Thoracic aorta (tissue), 2 donors: ENCODE measurements around the gene TRIM2. TPM values are rescaled to one million over a fixed set of nuclear protein-coding genes. Genes with fewer than 3 reads are reported as not detected.

Experiments
- ATAC-seq: fragments of 150-250 bp; one replicate; pipeline ENCODE4 v1.8.0; 2017; ENCODE audit warnings: low read depth; ENCODE audit not compliant: insufficient number of reproducible peaks, low FRiP score
- DNase-seq: peaks from one replicate; pipeline ENCODE4 v3.0.0-alpha.2; 2020; ENCODE audit warnings: low spot score
- H3K27ac ChIP-seq, 2 donors: fragments of 200-600 bp; sonication (generic); 1 replicate in 1 of 2; 2 replicates in 1 of 2; pipeline ENCODE4 v1.5.1; 2016; ENCODE audit warnings: mild to moderate bottlenecking in 2 of 2, moderate library complexity in 2 of 2
- H3K27me3 ChIP-seq: fragments of 200-600 bp; sonication (generic); replicated peaks from 2 replicates; pipeline ENCODE4 v1.6.0; 2016; ENCODE audit warnings: mild to moderate bottlenecking; ENCODE audit not compliant: insufficient read depth
- H3K36me3 ChIP-seq: fragments of 200-600 bp; sonication (generic); one replicate; pipeline ENCODE4 v1.5.1; 2016
- H3K4me1 ChIP-seq, 2 donors: fragments of 200-600 bp; sonication (generic); 1 replicate in 1 of 2; 2 replicates in 1 of 2; pipeline versions ENCODE4 v1.5.1 to v1.6.0; 2016; ENCODE audit warnings: low read depth in 2 of 2, mild to moderate bottlenecking in 1 of 2; ENCODE audit not compliant: control insufficient read depth in 1 of 2
- H3K4me3 ChIP-seq: fragments of 200-600 bp; sonication (generic); 2 replicates; pipeline ENCODE4 v1.5.1; 2016; ENCODE audit warnings: mild to moderate bottlenecking
- H3K9me3 ChIP-seq: fragments of 200-600 bp; sonication (generic); 2 replicates; pipeline ENCODE4 v1.5.1; 2016
- total RNA-seq, 2 donors: library from RNA; depleted of rRNA; stranded (reverse); fragments of >200 nt; gene quantifications; one replicate each; pipeline versions ENCODE4 v1.1.0 to v1.2.3, GENCODE V29; 2016
- TF ChIP-seq, protein P1 (sequence below): fragments of 200-600 bp; sonication (generic); IDR thresholded peaks from one replicate; pipeline ENCODE4 v1.5.1; 2019; ENCODE audit warnings: antibody characterized with exemption

The TRIM2 gene
- total RNA-seq, 2 donors from 2014 or later = 31.7 to 41.3 TPM

GRCh38 chr4:153337686-153338085, 133.4 kb downstream of the TRIM2 start:
- Histone ChIP-seq H3K9me3 (no peaks in the 10 kb centered on the region), H3K27ac (no peak overlapping the region), H3K4me1 (peaks cover 0 to 6% of the 10 kb centered on the region in 2 donors), H3K36me3 (no peaks in the 10 kb centered on the region), H3K27me3 (no peaks in the 10 kb centered on the region), H3K4me3 (no peak overlapping the region)
- TF ChIP-seq, protein P1, sequence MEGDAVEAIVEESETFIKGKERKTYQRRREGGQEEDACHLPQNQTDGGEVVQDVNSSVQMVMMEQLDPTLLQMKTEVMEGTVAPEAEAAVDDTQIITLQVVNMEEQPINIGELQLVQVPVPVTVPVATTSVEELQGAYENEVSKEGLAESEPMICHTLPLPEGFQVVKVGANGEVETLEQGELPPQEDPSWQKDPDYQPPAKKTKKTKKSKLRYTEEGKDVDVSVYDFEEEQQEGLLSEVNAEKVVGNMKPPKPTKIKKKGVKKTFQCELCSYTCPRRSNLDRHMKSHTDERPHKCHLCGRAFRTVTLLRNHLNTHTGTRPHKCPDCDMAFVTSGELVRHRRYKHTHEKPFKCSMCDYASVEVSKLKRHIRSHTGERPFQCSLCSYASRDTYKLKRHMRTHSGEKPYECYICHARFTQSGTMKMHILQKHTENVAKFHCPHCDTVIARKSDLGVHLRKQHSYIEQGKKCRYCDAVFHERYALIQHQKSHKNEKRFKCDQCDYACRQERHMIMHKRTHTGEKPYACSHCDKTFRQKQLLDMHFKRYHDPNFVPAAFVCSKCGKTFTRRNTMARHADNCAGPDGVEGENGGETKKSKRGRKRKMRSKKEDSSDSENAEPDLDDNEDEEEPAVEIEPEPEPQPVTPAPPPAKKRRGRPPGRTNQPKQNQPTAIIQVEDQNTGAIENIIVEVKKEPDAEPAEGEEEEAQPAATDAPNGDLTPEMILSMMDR = no peak
- DNase-seq (no peak), ATAC-seq (no peak)

DNA sequence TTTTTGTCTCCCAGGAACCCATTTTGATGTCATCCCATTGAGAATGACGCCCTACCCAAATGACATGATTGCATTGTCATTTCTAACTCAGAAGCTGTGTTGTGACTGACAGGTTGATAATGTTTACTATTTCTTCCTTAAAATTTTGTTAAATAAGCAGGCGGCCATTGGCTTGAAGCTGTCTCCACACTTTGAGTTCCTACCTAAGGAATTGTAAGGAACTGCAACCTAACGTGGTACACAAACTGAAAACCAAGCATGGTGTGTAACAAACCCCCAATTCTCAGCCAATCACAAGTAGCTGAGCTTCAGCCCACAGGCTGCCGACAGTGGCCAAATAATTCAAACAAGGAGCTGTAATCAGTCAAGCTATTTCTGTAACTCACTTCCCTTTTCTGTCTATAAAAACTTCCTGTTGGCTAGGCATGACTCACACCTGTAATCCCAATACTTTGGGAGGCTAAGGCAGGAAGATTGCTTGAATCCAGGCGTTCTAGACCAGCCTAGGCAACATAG, 137.4 kb downstream of the TRIM2 start:
- ATAC-seq (no peak), DNase-seq (no peak)
- no peaks in the 10 kb centered on the region for H3K9me3 ChIP-seq
- H3K36me3 ChIP-seq = no peaks in the 10 kb centered on the region
- H3K27ac ChIP-seq = no peak overlapping the region
- H3K27me3 ChIP-seq = no peaks in the 10 kb centered on the region
- no peak overlapping the region for H3K4me3 ChIP-seq
- H3K4me1 ChIP-seq = peaks cover 0 to 6% of the 10 kb centered on the region in 2 donors
- TF ChIP-seq, protein P1 = no peak

DNA sequence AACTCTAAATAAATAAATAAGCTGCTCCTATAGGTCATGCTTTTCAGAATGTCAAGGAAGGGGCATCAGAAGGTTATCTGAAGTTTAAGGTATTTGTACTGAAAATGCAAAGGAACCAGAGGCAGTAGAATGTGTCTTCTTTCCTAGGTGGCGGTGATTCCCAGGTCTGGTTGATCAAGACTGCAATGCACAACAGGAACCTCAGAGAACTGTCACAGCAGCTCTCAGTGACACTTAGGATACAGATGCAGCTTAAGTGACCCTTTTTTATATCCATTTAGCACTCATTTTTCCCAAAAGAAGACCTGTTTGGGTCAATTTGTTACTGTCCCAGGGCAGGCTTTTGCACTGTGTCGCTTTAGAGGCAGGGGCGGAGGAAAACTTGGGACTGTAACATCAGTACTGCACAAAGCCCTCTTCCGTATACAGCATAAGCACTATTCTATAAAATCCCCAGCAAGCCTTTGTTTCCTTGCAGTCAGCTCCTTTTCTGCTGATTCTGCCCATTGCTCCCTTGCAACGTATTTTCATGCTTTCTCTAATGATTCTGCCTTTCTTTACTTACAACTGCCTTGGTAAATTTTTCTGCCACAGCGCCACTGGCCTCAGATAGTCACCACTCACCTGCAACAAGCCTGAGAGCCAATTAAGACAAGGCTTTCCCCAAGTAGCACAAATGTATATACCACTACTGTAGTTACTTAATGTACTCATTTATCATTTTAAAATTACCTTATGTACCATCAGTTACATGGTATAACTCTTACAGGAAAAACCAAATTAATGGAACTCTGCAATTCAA, 138.7 kb downstream of the TRIM2 start:
- TF ChIP-seq, protein P1 = no peak
- Histone ChIP-seq H3K27ac (no peak overlapping the region), H3K4me3 (no peak overlapping the region), H3K9me3 (no peaks in the 10 kb centered on the region), H3K4me1 (peaks cover 0 to 6% of the 10 kb centered on the region in 2 donors), H3K36me3 (no peaks in the 10 kb centered on the region), H3K27me3 (no peaks in the 10 kb centered on the region)
- DNase-seq = no peak
- ATAC-seq = no peak

- ATAC-seq = peak; percentile 69
- peak; percentile 31 for DNase-seq
- H3K4me3 ChIP-seq = peak within 1 kb of the TSS; percentile 85
Observed at GRCh38 chr4:153344131-153345011, 140.1 kb downstream of the TRIM2 start, which contains the start of gene MND1. Gene MND1 (plus strand): TSS chr4:153344688. CDS start chr4:153344738, 50 bp downstream.

More at GRCh38 chr4:153344131-153345011, 140.1 kb downstream of the TRIM2 start, which contains the start of gene MND1:
- peak within 1 kb of the TSS in 1 of 2 donors; percentile 13 for H3K27ac ChIP-seq
- H3K27me3 ChIP-seq = no peaks in the 10 kb centered on the region
- no peaks in the 10 kb centered on the region for H3K9me3 ChIP-seq
- H3K36me3 ChIP-seq = no peaks in the 10 kb centered on the region
- TF ChIP-seq, protein P1 = peak; percentile 98
- peaks cover 0 to 6% of the 10 kb centered on the region in 2 donors for H3K4me1 ChIP-seq
